Measurements from ENCODE around the gene THAP12. TPM values are rescaled to one million over a fixed set of nuclear protein-coding genes. Genes with fewer than 3 reads are reported as not detected.
A peak's percentile ranks its signal among the peaks of the same experiment; 100 is the strongest.
"Not testable (repeated sequence)": the region's sequence is repeated elsewhere in the genome, so short reads cannot be mapped to it uniquely, and the experiment has no call there.

THAP12 gene, protein sequence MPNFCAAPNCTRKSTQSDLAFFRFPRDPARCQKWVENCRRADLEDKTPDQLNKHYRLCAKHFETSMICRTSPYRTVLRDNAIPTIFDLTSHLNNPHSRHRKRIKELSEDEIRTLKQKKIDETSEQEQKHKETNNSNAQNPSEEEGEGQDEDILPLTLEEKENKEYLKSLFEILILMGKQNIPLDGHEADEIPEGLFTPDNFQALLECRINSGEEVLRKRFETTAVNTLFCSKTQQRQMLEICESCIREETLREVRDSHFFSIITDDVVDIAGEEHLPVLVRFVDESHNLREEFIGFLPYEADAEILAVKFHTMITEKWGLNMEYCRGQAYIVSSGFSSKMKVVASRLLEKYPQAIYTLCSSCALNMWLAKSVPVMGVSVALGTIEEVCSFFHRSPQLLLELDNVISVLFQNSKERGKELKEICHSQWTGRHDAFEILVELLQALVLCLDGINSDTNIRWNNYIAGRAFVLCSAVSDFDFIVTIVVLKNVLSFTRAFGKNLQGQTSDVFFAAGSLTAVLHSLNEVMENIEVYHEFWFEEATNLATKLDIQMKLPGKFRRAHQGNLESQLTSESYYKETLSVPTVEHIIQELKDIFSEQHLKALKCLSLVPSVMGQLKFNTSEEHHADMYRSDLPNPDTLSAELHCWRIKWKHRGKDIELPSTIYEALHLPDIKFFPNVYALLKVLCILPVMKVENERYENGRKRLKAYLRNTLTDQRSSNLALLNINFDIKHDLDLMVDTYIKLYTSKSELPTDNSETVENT
- total RNA-seq: 10 to 100 TPM; 70.5 to 71.7 (median 71.3) TPM

DNA sequence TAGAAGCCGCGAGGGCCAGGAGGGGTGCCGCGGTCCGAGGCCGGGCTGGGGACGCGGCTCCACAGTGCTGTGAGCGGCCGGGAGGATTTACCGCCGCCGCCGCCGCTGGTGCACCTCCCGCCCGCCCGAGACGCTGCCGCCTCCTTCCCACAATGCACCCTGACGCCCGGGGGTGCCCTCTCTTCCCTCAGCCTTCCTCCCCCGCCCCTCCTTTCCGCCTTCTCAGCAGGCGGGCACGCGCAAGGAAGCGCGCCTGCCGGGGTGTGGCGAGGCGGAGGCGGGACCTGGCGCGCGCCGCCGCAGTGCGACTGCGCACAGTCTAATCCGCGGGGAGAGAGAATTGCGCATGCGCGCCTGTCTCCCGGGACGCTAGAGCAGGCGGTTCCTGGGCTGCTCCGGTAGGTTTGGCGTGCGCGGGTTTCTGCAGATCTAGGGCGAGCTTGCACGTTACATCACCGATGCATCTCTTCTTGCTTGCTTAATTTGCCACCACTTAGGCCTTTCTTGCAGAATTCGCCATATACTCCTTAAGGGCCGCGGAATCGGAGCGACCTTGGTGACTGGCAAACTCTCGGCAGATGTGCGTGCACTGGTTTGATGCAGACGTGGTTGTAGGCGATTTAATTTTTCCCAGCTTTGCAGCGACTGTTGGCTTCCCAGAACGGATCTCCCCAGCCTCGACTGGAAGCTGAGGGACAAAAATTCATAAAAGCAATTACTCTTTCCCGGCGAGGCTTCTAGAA lies at the start of gene THAP12, which contains the start of gene GVQW3:
Gene THAP12 (minus strand): TSS at position 156 of the 743 bp plus-strand sequence. CDS start 296 bp downstream, outside the sequence.
Gene GVQW3 (plus strand): TSS at position 347 of the 743 bp plus-strand sequence. CDS start 506 bp downstream, outside the sequence.
- Mint-ChIP-seq H3K36me3 (ENCODE audit: insufficient read depth) (peaks cover 2% of the 10 kb centered on the region), H3K9me3 (no peaks in the 10 kb centered on the region), H3K4me1 (ENCODE audit: low read depth) (peaks cover 55% of the 10 kb centered on the region), H3K4me3 (peak within 1 kb of the TSS; percentile 95), H3K27me3 (ENCODE audit: low read depth) (no peaks in the 10 kb centered on the region)
- peak; percentile 95 for DNase-seq
- ATAC-seq: peak; percentile 86 to 88

- Mint-ChIP-seq H3K4me3 (no peak overlapping the region), H3K9me3 (no peaks in the 10 kb centered on the region), H3K36me3 (ENCODE audit: insufficient read depth) (no peaks in the 10 kb centered on the region), H3K27me3 (ENCODE audit: low read depth) (peaks cover 7% of the 10 kb centered on the region), H3K4me1 (ENCODE audit: low read depth) (peaks cover 9% of the 10 kb centered on the region)
- ATAC-seq (no peak), DNase-seq (no peak)
Observed at GRCh38 chr11:76426660-76427059, 45.7 kb upstream of the THAP12 start.

DNA sequence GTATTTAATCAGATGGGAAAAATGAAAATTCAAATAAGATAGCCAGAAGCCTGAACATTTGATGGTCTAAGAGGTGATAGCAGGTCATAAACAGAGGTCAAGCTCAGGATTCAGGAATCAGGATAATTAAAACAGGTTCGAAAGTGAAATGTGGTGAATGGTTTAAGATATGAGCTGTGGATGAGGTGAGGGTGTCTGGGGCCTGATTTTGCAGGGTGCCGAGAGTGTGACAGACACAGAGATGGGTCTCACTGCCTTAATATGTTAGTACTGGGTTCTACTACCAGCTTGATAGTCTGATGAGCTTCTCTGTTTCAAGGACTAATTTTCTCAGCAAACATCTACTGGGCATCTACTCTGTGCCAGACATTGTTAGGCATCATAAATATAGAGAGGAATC lies 44.0 kb upstream of the THAP12 start:
- no peaks in the 10 kb centered on the region for H3K9me3 Mint-ChIP-seq
- no peak for ATAC-seq
- H3K4me3 Mint-ChIP-seq: no peak overlapping the region

DNA sequence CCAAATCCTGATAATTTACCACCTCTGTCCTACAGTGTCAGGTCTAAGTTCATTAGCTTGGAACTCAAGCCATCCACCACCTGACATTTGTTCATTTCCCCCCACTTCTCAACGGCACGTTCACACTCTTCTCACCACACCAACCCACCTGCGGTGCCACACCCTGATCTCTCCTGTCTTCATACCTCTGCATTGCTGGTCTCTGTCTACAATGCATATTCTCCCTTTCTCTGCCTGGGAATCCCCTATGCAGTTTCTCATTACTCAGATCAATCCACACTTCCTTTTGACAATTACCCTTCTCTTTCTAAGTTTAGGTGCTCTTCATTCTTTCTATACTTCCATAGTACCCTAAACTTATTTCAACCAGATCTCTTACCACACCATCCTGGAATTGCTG lies 43.4 kb upstream of the THAP12 start:
- DNase-seq (no peak), ATAC-seq (peak; percentile 77 to 90)
- Mint-ChIP-seq H3K27me3 (ENCODE audit: low read depth) (peaks cover 7% of the 10 kb centered on the region), H3K9me3 (no peaks in the 10 kb centered on the region), H3K4me3 (no peak overlapping the region), H3K36me3 (ENCODE audit: insufficient read depth) (no peaks in the 10 kb centered on the region), H3K4me1 (ENCODE audit: low read depth) (peaks cover 9% of the 10 kb centered on the region)

More for the DNA sequence above, 44.0 kb upstream of the THAP12 start:
- DNase-seq: no peak
- H3K36me3 Mint-ChIP-seq (ENCODE audit: insufficient read depth): no peaks in the 10 kb centered on the region
- peaks cover 9% of the 10 kb centered on the region for H3K4me1 Mint-ChIP-seq (ENCODE audit: low read depth)
- H3K27me3 Mint-ChIP-seq (ENCODE audit: low read depth): peaks cover 7% of the 10 kb centered on the region

- Mint-ChIP-seq H3K9me3 (no peaks in the 10 kb centered on the region), H3K36me3 (ENCODE audit: insufficient read depth) (no peaks in the 10 kb centered on the region), H3K4me3 (no peak overlapping the region), H3K4me1 (ENCODE audit: low read depth) (peaks cover 7% of the 10 kb centered on the region), H3K27me3 (ENCODE audit: low read depth) (peaks cover 7% of the 10 kb centered on the region)
- no peak for DNase-seq
- no peak for ATAC-seq
Observed at GRCh38 chr11:76419896-76420295, 39.0 kb upstream of the THAP12 start.

- ATAC-seq: no peak
- no peak for DNase-seq
- H3K9me3 Mint-ChIP-seq: no peaks in the 10 kb centered on the region
Observed at GRCh38 chr11:76415073-76415472, 34.1 kb upstream of the THAP12 start.

GRCh38 chr11:76410851-76411357 lies 30.0 kb upstream of the THAP12 start:
- ATAC-seq (no peak), DNase-seq (no peak)
- Mint-ChIP-seq H3K27me3 (ENCODE audit: low read depth) (no peaks in the 10 kb centered on the region), H3K4me1 (ENCODE audit: low read depth) (no peaks in the 10 kb centered on the region), H3K36me3 (ENCODE audit: insufficient read depth) (no peaks in the 10 kb centered on the region), H3K9me3 (no peaks in the 10 kb centered on the region), H3K4me3 (no peak overlapping the region)

More at GRCh38 chr11:76415073-76415472, 34.1 kb upstream of the THAP12 start:
- H3K36me3 Mint-ChIP-seq (ENCODE audit: insufficient read depth): no peaks in the 10 kb centered on the region
- H3K27me3 Mint-ChIP-seq (ENCODE audit: low read depth): peaks cover 4% of the 10 kb centered on the region
- H3K4me1 Mint-ChIP-seq (ENCODE audit: low read depth): no peaks in the 10 kb centered on the region
- no peak overlapping the region for H3K4me3 Mint-ChIP-seq

DNA sequence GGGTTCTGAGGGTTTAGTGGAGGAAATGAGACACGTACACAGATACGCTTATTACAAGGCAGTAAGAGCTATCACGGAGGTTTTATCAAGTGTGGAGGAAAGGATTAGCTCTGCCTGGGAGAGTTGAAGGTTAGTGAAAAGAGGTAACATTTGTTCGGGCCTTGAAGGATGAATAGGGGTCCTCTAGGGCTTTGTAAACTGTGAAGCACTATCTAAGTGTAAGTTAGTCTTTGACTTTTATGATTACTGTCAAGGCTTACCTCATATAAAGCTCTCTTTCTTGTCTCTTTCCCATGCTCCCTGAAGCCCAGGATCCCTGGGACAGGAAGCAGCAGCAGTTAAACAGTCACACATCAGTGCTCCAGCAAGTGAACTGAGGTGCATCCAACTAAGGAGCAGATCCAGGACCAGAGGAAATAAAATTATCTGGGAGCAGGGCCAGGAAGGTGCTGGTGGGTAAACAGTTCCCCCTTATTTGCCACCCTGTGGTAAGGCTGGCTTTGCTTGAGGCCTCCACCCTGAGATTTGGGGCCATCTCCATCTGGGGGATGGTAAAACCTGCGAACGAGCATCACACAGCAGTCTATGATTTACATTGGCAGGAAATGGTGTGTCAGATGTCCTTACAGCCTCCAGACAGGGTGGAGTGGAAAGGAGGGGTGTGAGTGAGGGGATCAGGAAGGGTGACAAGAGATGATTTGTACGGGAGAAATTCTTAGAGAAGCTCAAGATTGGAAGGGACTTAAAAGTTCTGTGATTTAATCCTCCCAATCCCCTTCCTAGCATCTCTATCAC lies 27.4 kb upstream of the THAP12 start:
- no peaks in the 10 kb centered on the region for H3K4me1 Mint-ChIP-seq (ENCODE audit: low read depth)
- ATAC-seq (no peak), DNase-seq (no peak)
- no peaks in the 10 kb centered on the region for H3K36me3 Mint-ChIP-seq (ENCODE audit: insufficient read depth)
- no peaks in the 10 kb centered on the region for H3K9me3 Mint-ChIP-seq
- H3K27me3 Mint-ChIP-seq (ENCODE audit: low read depth): no peaks in the 10 kb centered on the region
- no peak overlapping the region for H3K4me3 Mint-ChIP-seq

- Mint-ChIP-seq H3K36me3 (ENCODE audit: insufficient read depth) (no peaks in the 10 kb centered on the region), H3K4me3 (no peak overlapping the region), H3K27me3 (ENCODE audit: low read depth) (no peaks in the 10 kb centered on the region), H3K9me3 (no peaks in the 10 kb centered on the region), H3K4me1 (ENCODE audit: low read depth) (no peaks in the 10 kb centered on the region)
- ATAC-seq (no peak), DNase-seq (no peak)
Observed at GRCh38 chr11:76406359-76406758, 25.4 kb upstream of the THAP12 start.

DNA sequence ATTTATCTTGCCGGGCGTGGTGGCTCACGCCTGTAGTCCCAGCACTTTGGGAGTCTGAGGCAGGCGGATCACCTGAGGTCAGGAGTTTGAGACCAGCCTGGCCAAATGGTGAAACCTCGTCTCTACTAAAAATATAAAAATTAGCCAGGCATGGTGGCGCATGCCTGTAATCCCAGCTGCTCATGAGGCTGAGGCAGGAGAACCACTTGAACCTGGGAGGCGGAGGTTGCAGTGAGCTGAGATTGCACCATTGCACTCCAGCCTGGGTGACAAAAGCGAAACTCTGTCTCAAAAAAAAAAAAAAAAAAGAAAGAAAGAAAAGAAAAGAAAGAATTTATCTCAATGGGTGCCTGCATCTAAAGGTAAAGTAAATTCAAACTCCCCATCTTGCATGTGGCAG lies 20.6 kb upstream of the THAP12 start:
- H3K4me1 Mint-ChIP-seq (ENCODE audit: low read depth); H3K9me3 Mint-ChIP-seq; DNase-seq; H3K27me3 Mint-ChIP-seq (ENCODE audit: low read depth); H3K4me3 Mint-ChIP-seq; ATAC-seq; H3K36me3 Mint-ChIP-seq (ENCODE audit: insufficient read depth): not testable (repeated sequence)

DNA sequence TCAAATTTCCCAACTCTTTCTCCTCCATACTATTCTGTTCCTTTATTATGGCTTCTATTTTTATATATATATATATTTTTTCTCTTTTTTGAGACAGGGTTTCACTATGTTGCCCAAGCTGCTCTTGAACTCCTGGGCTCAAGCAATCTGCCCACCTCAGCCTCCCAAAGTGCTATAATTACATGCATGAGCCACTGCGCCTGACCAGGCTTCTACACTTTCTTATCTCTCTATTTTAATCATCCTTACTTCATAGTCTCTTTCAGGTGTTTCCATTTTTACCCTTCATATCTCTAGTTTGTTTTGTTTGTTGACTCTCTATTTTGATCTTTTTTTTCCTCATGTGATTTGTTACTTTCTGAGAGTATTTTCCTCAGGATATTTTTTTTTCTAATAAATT lies 20.0 kb upstream of the THAP12 start:
- H3K27me3 Mint-ChIP-seq (ENCODE audit: low read depth): no peaks in the 10 kb centered on the region
- H3K4me1 Mint-ChIP-seq (ENCODE audit: low read depth): no peaks in the 10 kb centered on the region
- no peaks in the 10 kb centered on the region for H3K36me3 Mint-ChIP-seq (ENCODE audit: insufficient read depth)
- H3K4me3 Mint-ChIP-seq: no peak overlapping the region
- ATAC-seq (no peak), DNase-seq (no peak)
- H3K9me3 Mint-ChIP-seq: no peaks in the 10 kb centered on the region

- Mint-ChIP-seq H3K9me3 (no peaks in the 10 kb centered on the region), H3K4me1 (ENCODE audit: low read depth) (peaks cover 2% of the 10 kb centered on the region), H3K4me3 (no peak overlapping the region), H3K27me3 (ENCODE audit: low read depth) (no peaks in the 10 kb centered on the region), H3K36me3 (ENCODE audit: insufficient read depth) (no peaks in the 10 kb centered on the region)
- ATAC-seq: no peak
- DNase-seq: no peak
Observed at GRCh38 chr11:76397383-76397782, 16.5 kb upstream of the THAP12 start.

DNA sequence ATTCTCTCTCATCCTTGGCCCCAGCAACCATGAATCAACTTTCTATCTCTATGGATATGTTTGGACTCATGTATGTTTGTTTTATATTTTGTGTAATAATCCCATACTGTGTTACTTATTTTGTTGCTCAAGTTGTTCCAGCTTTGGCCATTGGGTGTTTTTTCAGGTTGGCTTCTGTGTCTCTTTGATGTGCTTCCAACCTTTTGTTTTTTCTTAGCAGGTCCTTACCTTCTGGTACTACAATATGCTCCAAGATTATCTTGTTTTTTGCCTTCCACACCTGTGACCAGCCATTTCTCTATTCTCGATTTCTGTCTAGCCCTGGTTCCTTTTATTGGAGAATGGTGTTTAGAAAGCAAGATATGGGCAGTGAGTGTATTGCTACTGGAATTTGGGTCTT lies 14.4 kb upstream of the THAP12 start:
- Mint-ChIP-seq H3K9me3 (no peaks in the 10 kb centered on the region), H3K4me3 (no peak overlapping the region), H3K36me3 (ENCODE audit: insufficient read depth) (no peaks in the 10 kb centered on the region), H3K4me1 (ENCODE audit: low read depth) (peaks cover 2% of the 10 kb centered on the region), H3K27me3 (ENCODE audit: low read depth) (no peaks in the 10 kb centered on the region)
- ATAC-seq: no peak
- DNase-seq: no peak

Data from activated T-cell treated with anti-CD3 and anti-CD28 coated beads, Interleukin-2, amount 50 U/mL, for 4 hours (primary cell).